ENCODE measurements around the gene FAM78B. TPM values are rescaled to one million over a fixed set of nuclear protein-coding genes. Genes with fewer than 3 reads are reported as not detected.

The FAM78B gene
- total RNA-seq, 1 experiment from 2014 or later, result 0.26 TPM

DNA sequence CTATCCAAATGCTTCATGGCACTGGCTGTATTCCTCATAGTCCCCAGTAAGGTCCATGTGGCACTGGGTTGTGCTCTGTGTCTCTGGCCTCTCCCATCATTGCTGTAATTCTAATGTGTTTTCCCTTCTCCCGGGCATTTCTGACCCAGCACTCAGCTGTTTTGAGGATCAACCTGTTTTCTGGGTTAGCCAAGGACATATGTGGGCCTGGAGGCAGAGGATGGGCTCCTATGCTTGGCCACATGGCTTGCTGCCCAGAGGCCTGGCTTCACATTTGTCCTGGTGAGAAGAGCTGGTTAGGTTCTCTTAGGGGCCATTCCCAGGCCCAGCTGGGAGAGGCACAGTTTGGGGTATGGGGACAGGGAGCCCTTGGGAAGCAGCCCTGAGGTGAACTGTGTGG lies 103.1 kb downstream of the FAM78B start:
- DNase-seq, result no peak
- intact Hi-C loops (cut with micrococcal nuclease), result no loop called here
- Histone ChIP-seq H4K20me1 (ENCODE audit: low read length) (no peaks in the 10 kb centered on the region), H3K36me3 (ENCODE audit: low read depth, low read length) (no peaks in the 10 kb centered on the region), H3K79me2 (ENCODE audit: low read length) (no peaks in the 10 kb centered on the region), H3K4me1 (ENCODE audit: insufficient read depth, low read length) (no peaks in the 10 kb centered on the region), H3K9me2 (replicated peaks; ENCODE audit: low read length) (no peaks in the 10 kb centered on the region), H3F3A (ENCODE audit: low read length, unreplicated experiment) (no peaks in the 10 kb centered on the region), H3K9me3 (ENCODE audit: low read length) (no peaks in the 10 kb centered on the region), H3K4me2 (ENCODE audit: low read length) (no peak overlapping the region), H2AFZ (ENCODE audit: low read length) (no peak overlapping the region), H3K27ac (ENCODE audit: low read length) (no peak overlapping the region), H3K9ac (ENCODE audit: low read length) (no peak overlapping the region), H3K4me3 (ENCODE audit: low read length) (no peak overlapping the region), H3K27me3 (ENCODE audit: low read length) (peaks cover 11% of the 10 kb centered on the region; the same call in 1 of the 2 replicates)
- TF ChIP-seq, protein P1, sequence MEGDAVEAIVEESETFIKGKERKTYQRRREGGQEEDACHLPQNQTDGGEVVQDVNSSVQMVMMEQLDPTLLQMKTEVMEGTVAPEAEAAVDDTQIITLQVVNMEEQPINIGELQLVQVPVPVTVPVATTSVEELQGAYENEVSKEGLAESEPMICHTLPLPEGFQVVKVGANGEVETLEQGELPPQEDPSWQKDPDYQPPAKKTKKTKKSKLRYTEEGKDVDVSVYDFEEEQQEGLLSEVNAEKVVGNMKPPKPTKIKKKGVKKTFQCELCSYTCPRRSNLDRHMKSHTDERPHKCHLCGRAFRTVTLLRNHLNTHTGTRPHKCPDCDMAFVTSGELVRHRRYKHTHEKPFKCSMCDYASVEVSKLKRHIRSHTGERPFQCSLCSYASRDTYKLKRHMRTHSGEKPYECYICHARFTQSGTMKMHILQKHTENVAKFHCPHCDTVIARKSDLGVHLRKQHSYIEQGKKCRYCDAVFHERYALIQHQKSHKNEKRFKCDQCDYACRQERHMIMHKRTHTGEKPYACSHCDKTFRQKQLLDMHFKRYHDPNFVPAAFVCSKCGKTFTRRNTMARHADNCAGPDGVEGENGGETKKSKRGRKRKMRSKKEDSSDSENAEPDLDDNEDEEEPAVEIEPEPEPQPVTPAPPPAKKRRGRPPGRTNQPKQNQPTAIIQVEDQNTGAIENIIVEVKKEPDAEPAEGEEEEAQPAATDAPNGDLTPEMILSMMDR (conservative IDR thresholded peaks at IDR 0.05; ENCODE audit: low read depth, low read length), result no peak
- TF ChIP-seq EZH2phosphoT487 (IDR thresholded peaks at IDR 0.05; ENCODE audit: borderline replicate concordance, low read length) (no peak), EZH2 (IDR thresholded peaks at IDR 0.05; ENCODE audit: low read length, unreplicated experiment) (no peak)
- ChIA-PET CTCF (no interaction called here), POLR2A (ENCODE audit: unreplicated experiment) (no interaction called here)
- no TSS peak for BruUV-seq (replicated peaks)
- ATAC-seq, result no peak

DNA sequence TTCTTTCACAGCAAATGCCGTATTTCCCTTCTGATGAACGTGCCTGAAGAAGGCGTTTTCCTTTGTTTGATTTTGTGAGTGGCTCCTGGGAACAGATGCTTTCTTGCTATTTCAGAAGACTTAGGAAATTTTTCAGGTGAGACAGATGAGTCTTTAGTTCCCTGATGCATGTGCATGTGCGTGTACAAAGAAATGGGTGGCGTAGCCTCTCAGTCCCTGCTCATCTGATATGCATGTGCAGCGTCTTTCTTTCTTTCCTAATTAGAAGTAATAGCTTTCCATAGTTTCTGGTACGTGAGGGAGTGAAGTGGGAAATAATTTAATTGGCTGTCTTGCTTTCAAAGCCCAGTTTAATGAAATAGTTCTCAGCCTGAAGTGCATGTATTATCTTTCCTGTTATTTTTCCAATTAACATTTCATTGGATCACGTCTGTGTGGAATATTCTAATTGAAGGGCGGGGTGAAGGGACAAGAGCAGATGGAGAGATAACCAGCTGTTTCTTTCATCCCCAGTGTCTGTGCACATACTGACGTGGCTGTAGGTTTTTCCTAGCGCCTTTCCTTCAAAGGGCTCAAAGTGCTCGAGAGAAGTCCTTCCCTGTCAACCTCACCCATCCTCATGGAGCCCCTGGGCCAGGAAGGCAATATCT lies 104.3 kb downstream of the FAM78B start:
- no peaks in the 10 kb centered on the region for H3F3A ChIP-seq (ENCODE audit: low read length, unreplicated experiment)
- no peaks in the 10 kb centered on the region for H3K9me3 ChIP-seq (ENCODE audit: low read length)
- POLR2A ChIA-PET (ENCODE audit: unreplicated experiment), result no interaction called here
- ATAC-seq (no peak), DNase-seq (no peak)
- BruUV-seq (replicated peaks), result no TSS peak
- H3K4me3 ChIP-seq (ENCODE audit: low read length), result no peak overlapping the region
- H4K20me1 ChIP-seq (ENCODE audit: low read length), result no peaks in the 10 kb centered on the region
- H3K4me1 ChIP-seq (ENCODE audit: insufficient read depth, low read length), result no peaks in the 10 kb centered on the region
- no peak overlapping the region for H3K9ac ChIP-seq (ENCODE audit: low read length)
- H3K27ac ChIP-seq (ENCODE audit: low read length), result no peak overlapping the region
- intact Hi-C loops (cut with micrococcal nuclease), result no loop called here
- CTCF ChIA-PET, result no interaction called here
- H3K27me3 ChIP-seq (ENCODE audit: low read length), result peaks cover 17% of the 10 kb centered on the region; the same call in 1 of the 2 replicates
- no peaks in the 10 kb centered on the region for H3K79me2 ChIP-seq (ENCODE audit: low read length)
- TF ChIP-seq EZH2 (IDR thresholded peaks at IDR 0.05; ENCODE audit: low read length, unreplicated experiment), result no peak
- TF ChIP-seq EZH2phosphoT487 (IDR thresholded peaks at IDR 0.05; ENCODE audit: borderline replicate concordance, low read length), result no peak
- TF ChIP-seq, protein P1 (conservative IDR thresholded peaks at IDR 0.05; ENCODE audit: low read depth, low read length), result no peak
- no peaks in the 10 kb centered on the region for H3K9me2 ChIP-seq (replicated peaks; ENCODE audit: low read length)
- no peaks in the 10 kb centered on the region for H3K36me3 ChIP-seq (ENCODE audit: low read depth, low read length)
- H3K4me2 ChIP-seq (ENCODE audit: low read length), result no peak overlapping the region
- H2AFZ ChIP-seq (ENCODE audit: low read length), result no peak overlapping the region

DNA sequence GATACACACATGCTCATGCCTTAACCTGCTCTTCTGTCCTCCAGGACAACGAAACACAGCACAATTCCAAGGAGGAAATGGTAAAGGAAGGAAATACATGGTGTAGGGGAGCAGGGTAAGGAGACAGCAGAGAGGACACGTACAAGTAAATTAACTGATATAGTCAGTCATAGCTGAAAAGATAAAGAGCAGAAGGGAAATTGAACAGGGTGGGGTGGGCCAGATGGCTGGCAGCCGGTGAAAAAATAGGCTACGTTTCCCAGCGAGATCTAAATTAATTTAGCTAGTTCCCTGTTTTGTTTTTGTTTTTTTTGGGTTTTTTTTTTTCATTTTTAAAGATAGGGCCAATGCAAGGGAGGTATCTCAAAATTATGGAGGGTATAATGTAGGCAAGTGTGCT lies 109.2 kb downstream of the FAM78B start:
- Histone ChIP-seq H3K4me1 (ENCODE audit: insufficient read depth, low read length) (no peaks in the 10 kb centered on the region), H3K9me2 (replicated peaks; ENCODE audit: low read length) (no peaks in the 10 kb centered on the region)

More for the DNA sequence above, 109.2 kb downstream of the FAM78B start:
- Histone ChIP-seq H3K9ac (ENCODE audit: low read length) (no peak overlapping the region), H3K79me2 (ENCODE audit: low read length) (no peaks in the 10 kb centered on the region), H2AFZ (ENCODE audit: low read length) (no peak overlapping the region), H3K27me3 (ENCODE audit: low read length) (peaks cover 21% of the 10 kb centered on the region; the same call in 1 of the 2 replicates), H3K9me3 (ENCODE audit: low read length) (no peaks in the 10 kb centered on the region), H3K27ac (ENCODE audit: low read length) (no peak overlapping the region), H3K36me3 (ENCODE audit: low read depth, low read length) (no peaks in the 10 kb centered on the region), H3F3A (ENCODE audit: low read length, unreplicated experiment) (no peaks in the 10 kb centered on the region), H4K20me1 (ENCODE audit: low read length) (no peaks in the 10 kb centered on the region), H3K4me3 (ENCODE audit: low read length) (no peak overlapping the region), H3K4me2 (ENCODE audit: low read length) (no peak overlapping the region)
- intact Hi-C loops (cut with micrococcal nuclease), result no loop called here
- no peak for TF ChIP-seq EZH2 (IDR thresholded peaks at IDR 0.05; ENCODE audit: low read length, unreplicated experiment)
- TF ChIP-seq, protein P1 (conservative IDR thresholded peaks at IDR 0.05; ENCODE audit: low read depth, low read length), result no peak
- TF ChIP-seq EZH2phosphoT487 (IDR thresholded peaks at IDR 0.05; ENCODE audit: borderline replicate concordance, low read length), result no peak
- POLR2A ChIA-PET (ENCODE audit: unreplicated experiment), result no interaction called here
- CTCF ChIA-PET, result no interaction called here
- ATAC-seq, result no peak
- no peak for DNase-seq
- no TSS peak for BruUV-seq (replicated peaks)
